Bronchial epithelial cell (primary cell): ENCODE measurements around the gene MBOAT7. TPM values are rescaled to one million over a fixed set of nuclear protein-coding genes. Genes with fewer than 3 reads are reported as not detected.
"Not testable (repeated sequence)": the region's sequence is repeated elsewhere in the genome, so short reads cannot be mapped to it uniquely, and the experiment has no call there.

Experiments
- DNase-seq: peaks from one replicate; pipeline ENCODE4 v3.0.0-alpha.2; 2010; ENCODE audit warnings: low read depth
- FAIRE-seq: peaks from 2 replicates; lab custom pipeline; 2011; peaks lifted over from hg19 to GRCh38; lab: Jason Lieb, UNC
- H3K27me3 ChIP-seq: 2 replicates; pipeline ENCODE4 v1.5.1; 2011; ENCODE audit warnings: low read length; ENCODE audit not compliant: control insufficient read depth, insufficient read depth
- H3K36me3 ChIP-seq: 2 replicates; pipeline ENCODE4 v1.5.1; 2011; ENCODE audit warnings: low read length; ENCODE audit not compliant: control insufficient read depth, insufficient read depth
- H3K4me3 ChIP-seq: 2 replicates; pipeline ENCODE4 v1.5.1; 2011; ENCODE audit warnings: mild to moderate bottlenecking, low read depth, low read length, control low read depth
- total RNA-seq: library from RNA; depleted of rRNA; stranded (reverse); fragments of >200 nt; gene quantifications from 2 replicates; pipeline ENCODE4 v1.2.1, GENCODE V29; 2014
- TF ChIP-seq, protein P1 (sequence below): IDR thresholded peaks from 2 replicates; pipeline ENCODE4 v1.5.1; 2011; ENCODE audit warnings: mild to moderate bottlenecking, moderate library complexity, low read length, control low read depth, inconsistent platforms; ENCODE audit not compliant: insufficient read depth, severe bottlenecking

The MBOAT7 gene
- total RNA-seq, 1 donor from 2014 or later = 6.8 TPM

DNA sequence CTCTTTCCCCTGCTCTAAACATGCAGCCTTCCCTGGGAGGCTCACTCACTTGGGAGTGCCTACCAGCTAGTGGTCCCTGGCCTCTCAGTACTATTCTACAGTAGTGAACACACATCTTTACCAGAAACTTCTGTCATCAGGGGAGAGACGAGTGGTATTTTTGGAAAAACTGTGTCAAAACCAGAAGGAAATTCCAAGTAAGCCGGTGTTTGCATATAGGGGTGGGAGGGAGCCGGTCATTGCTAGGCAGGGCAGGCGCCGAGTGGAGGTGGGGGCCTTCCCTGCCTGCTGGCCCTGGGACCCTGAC lies 18.2 kb upstream of the MBOAT7 start:
- Histone ChIP-seq H3K36me3 (peaks cover 43% of the 10 kb centered on the region), H3K27me3 (no peaks in the 10 kb centered on the region), H3K4me3 (no peak overlapping the region)
- no peak for FAIRE-seq
- DNase-seq = no peak
- TF ChIP-seq, protein P1, sequence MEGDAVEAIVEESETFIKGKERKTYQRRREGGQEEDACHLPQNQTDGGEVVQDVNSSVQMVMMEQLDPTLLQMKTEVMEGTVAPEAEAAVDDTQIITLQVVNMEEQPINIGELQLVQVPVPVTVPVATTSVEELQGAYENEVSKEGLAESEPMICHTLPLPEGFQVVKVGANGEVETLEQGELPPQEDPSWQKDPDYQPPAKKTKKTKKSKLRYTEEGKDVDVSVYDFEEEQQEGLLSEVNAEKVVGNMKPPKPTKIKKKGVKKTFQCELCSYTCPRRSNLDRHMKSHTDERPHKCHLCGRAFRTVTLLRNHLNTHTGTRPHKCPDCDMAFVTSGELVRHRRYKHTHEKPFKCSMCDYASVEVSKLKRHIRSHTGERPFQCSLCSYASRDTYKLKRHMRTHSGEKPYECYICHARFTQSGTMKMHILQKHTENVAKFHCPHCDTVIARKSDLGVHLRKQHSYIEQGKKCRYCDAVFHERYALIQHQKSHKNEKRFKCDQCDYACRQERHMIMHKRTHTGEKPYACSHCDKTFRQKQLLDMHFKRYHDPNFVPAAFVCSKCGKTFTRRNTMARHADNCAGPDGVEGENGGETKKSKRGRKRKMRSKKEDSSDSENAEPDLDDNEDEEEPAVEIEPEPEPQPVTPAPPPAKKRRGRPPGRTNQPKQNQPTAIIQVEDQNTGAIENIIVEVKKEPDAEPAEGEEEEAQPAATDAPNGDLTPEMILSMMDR = no peak

DNA sequence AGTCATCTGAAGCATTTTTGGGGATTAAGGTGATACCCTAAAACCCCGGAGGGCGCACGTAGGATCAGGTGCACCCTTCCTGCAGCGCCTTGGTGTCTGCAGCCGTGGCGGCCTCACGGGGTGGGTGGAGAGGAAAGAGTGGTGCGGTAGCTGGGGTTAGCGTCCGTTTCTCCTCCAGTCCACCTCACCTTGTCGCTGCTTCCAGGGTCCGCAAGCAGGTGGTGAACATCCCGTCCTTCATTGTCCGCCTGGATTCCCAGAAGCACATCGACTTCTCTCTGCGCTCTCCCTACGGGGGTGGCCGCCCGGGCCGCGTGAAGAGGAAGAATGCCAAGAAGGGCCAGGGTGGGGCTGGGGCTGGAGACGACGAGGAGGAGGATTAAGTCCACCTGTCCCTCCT lies 17.8 kb upstream of the MBOAT7 start:
- not testable (repeated sequence) for H3K4me3 ChIP-seq, H3K27me3 ChIP-seq, FAIRE-seq, DNase-seq
- peaks cover 46% of the 10 kb centered on the region for H3K36me3 ChIP-seq

DNA sequence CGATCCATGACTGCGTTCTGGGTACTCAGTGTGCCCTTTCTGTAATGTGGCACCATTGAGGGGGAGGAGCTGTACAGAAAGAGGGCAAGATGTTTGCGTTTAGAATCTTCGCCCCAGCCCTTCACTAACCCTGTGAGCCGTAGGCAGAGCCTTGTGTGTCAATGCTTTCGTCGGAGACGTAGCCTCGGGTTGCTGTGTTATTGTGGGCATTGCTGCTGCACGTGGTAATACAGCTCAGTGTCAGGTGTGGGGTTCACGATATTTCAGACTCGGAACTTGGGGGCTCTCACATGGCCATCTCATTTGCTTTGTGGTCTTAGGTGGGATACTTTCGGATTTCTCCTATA lies 17.4 kb upstream of the MBOAT7 start:
- TF ChIP-seq, protein P1 = no peak
- DNase-seq (no peak), FAIRE-seq (no peak)
- H3K4me3 ChIP-seq = no peak overlapping the region
- peaks cover 50% of the 10 kb centered on the region for H3K36me3 ChIP-seq
- no peaks in the 10 kb centered on the region for H3K27me3 ChIP-seq

DNA sequence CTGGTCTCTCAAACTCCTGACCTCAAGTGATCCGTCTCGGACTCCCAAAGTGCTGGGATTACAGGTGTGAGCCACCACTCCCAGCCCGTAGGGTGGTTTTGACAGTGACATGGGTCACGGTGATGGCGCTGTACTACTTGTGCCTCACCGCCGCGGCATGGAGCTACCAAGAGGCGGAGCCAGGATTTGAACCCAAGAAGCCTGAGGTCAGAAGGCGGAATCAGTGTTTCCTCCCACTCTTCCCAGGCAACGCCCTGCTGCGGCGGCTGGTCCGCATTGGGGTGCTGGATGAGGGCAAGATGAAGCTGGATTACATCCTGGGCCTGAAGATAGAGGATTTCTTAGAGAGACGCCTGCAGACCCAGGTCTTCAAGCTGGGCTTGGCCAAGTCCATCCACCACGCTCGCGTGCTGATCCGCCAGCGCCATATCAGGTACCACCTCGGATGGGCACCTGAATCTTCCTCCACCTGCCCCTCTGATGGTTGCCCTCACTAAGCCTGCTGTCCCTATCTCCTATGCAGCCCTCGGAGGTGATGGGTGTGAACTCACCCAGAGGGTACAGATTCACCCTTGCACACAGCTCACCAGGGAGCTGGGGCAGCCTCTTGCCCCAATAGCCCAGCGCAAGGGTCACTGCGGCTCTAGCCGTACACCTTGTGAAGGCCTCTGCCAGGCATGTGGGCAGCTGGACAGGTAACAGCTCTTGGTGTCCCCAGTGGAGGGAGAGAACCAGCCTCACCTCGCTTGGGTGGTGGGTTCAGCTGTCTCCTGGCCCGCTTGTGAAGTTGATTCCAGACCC lies 16.9 kb upstream of the MBOAT7 start:
- no peak overlapping the region for H3K4me3 ChIP-seq
- TF ChIP-seq, protein P1 = no peak
- FAIRE-seq (no peak), DNase-seq (no peak)
- peaks cover 53% of the 10 kb centered on the region for H3K36me3 ChIP-seq
- H3K27me3 ChIP-seq = no peaks in the 10 kb centered on the region

DNA sequence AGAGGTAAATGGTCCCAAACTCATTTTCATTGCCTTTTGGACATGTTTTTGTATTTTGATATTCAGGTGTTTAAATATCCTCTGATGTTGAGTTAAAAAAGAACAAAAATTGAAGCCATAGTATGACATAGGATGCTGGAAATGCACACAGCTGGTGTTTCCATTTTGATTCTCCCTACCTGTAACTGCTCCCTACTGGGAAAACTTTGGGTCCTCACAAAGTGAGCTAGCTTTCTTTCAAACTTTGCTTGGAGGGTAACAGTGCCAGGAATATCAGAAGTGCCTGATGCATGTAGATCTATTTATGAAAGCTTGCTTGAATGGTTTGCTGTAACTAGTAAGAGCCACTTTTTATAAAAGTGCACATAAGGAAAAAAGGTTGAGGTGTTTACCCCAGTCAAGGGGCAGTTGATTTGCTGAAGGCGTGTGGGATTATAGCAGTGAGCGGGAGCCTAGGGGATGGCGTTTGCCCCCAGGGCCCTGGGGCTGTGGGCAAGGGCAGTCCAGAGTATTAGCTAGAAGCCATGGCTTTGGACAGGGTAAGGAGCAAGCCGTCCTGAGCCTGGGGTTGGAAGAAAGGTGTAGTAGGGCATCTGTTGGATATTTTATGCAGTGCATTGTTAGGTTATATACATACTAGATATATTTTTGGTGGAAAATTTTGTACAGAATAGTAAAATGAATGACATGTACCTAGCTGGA lies 15.5 kb upstream of the MBOAT7 start:
- FAIRE-seq = no peak
- peaks cover 52% of the 10 kb centered on the region for H3K36me3 ChIP-seq

DNA sequence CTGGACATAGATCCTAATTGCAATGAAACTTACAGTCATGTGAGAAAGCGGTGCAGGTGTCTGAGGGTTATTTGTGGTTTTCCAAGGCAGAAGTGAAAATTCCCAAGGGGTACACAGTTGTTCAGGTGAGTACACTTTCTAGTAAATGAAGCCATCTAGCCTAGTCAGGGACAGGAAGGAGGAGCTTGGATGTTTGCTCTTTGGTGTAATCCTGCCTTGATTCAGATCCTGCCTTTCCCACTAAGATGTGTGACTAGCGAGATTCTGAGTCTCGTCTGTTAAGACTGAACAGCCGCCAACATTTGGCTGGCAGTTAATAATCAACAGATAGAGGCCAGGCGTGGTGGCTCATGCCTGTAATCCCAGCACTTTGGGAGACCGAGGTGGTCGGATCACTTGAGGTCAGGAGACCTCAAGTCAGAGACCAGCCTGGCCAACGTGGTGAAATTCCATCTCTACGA lies 13.8 kb upstream of the MBOAT7 start:
- DNase-seq (no peak), FAIRE-seq (no peak)
- Histone ChIP-seq H3K36me3 (peaks cover 52% of the 10 kb centered on the region), H3K27me3 (no peaks in the 10 kb centered on the region), H3K4me3 (no peak overlapping the region)
- TF ChIP-seq, protein P1 = no peak

More for the DNA sequence above, 15.5 kb upstream of the MBOAT7 start:
- Histone ChIP-seq H3K4me3 (no peak overlapping the region), H3K27me3 (no peaks in the 10 kb centered on the region)
- no peak for DNase-seq
- TF ChIP-seq, protein P1 = no peak
